Body of pancreas (tissue), 4 donors: Measurements from ENCODE around the gene NTF3.

Experiments used
- CTCF ChIP-seq, 7 experiments: fragments of 450-650 bp in 4 of 7; fragments of 200-600 bp in 3 of 7; sonication (generic) in 3 of 7; IDR thresholded peaks; one replicate each; pipeline ENCODE4 v1.5.1; 2016 to 2019; ENCODE audit warnings: antibody characterized with exemption in 7 of 7
- POLR2A ChIP-seq, 3 donors: fragments of 450-650 bp; IDR thresholded peaks; one replicate each; pipeline ENCODE4 v1.6.1; 2016; ENCODE audit warnings: antibody characterized with exemption in 3 of 3, mild to moderate bottlenecking in 2 of 3

GRCh38 chr12:5432011-5432400 is at the start of gene NTF3:
- TF ChIP-seq CTCF (IDR thresholded peaks at IDR 0.05), result no peak
- TF ChIP-seq POLR2A (IDR thresholded peaks at IDR 0.05), result no peak
